Thyroid gland (tissue), 4 donors: Measurements from ENCODE around the gene CISTR.

Experiments
- CTCF ChIP-seq, 6 experiments: fragments of 200-600 bp in 3 of 6; fragments of 450-650 bp in 3 of 6; sonication (generic) in 3 of 6; IDR thresholded peaks; one replicate each; pipeline ENCODE4 v1.5.1; 2016 to 2019; ENCODE audit warnings: antibody characterized with exemption in 6 of 6, mild to moderate bottlenecking in 2 of 6, inconsistent platforms in 1 of 6, moderate library complexity in 1 of 6
- POLR2A ChIP-seq, 2 donors: fragments of 450-650 bp; IDR thresholded peaks; one replicate each; pipeline ENCODE4 v1.6.1; 2017; ENCODE audit warnings: antibody characterized with exemption in 2 of 2, mild to moderate bottlenecking in 2 of 2, moderate library complexity in 1 of 2

DNA sequence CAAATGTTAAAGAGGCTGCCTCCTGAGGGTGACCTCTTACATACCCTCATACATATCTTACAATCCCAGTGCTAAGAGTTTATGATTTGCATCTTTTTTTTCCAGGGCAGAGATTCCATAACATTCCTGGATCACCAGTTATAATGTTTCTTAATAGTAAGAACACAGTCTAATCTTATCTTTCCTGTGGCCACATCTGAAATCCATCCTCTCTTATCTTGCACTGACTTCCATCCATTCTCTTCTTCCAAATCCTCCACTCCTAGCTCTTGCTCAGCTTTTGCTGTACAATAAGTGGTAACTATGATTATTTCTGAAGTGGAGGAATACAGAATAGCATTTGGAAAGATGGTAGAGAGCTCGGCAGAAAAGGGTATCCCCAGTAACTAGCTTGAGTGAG is 30.8 kb downstream of the CISTR start:
- TF ChIP-seq CTCF (IDR thresholded peaks at IDR 0.05) (no peak), POLR2A (IDR thresholded peaks at IDR 0.05) (no peak)
